HG03439 (cell line): Measurements from ENCODE around the gene AMOTL2.

Experiments
- ATAC-seq: cut with Tn5 transposase; IDR thresholded peaks from one replicate; pipeline ENCODE4 v1.9.1; 2021; ENCODE audit warnings: mild to moderate bottlenecking, moderate library complexity; ENCODE audit not compliant: unreplicated experiment

Gene AMOTL2

GRCh38 chr3:134318166-134318565, 56.1 kb downstream of the AMOTL2 start:
- no peak for ATAC-seq

- no peak for ATAC-seq
These were observed 56.9 kb downstream of the AMOTL2 start for GRCh38 chr3:134317106-134317947.

GRCh38 chr3:134315286-134316106, 58.8 kb downstream of the AMOTL2 start:
- ATAC-seq: no peak

GRCh38 chr3:134314588-134315285, 59.5 kb downstream of the AMOTL2 start:
- no peak for ATAC-seq

GRCh38 chr3:134313847-134314587, 60.2 kb downstream of the AMOTL2 start:
- no peak for ATAC-seq

- no peak for ATAC-seq
These were observed 61.1 kb downstream of the AMOTL2 start for GRCh38 chr3:134312873-134313846.

GRCh38 chr3:134312072-134312872, 62.0 kb downstream of the AMOTL2 start:
- ATAC-seq: no peak

GRCh38 chr3:134311693-134312071, 62.6 kb downstream of the AMOTL2 start:
- ATAC-seq: no peak

GRCh38 chr3:134311265-134311664, 63.0 kb downstream of the AMOTL2 start:
- ATAC-seq: no peak

GRCh38 chr3:134309987-134310700, 64.1 kb downstream of the AMOTL2 start:
- no peak for ATAC-seq

- no peak for ATAC-seq
These were observed 65.8 kb downstream of the AMOTL2 start for GRCh38 chr3:134308350-134308891.

GRCh38 chr3:134307425-134307824, 66.8 kb downstream of the AMOTL2 start:
- ATAC-seq: no peak

- ATAC-seq: no peak
These were observed 67.9 kb downstream of the AMOTL2 start for GRCh38 chr3:134306320-134306719.
